HepG2 (cell line): ENCODE results near the gene PTPRN. TPM values are rescaled to one million over a fixed set of nuclear protein-coding genes. Genes with fewer than 3 reads are reported as not detected.

Source experiments
- ARID2 ChIP-seq: sonication (generic); formaldehyde crosslinking; IDR thresholded peaks from 2 replicates; pipeline ENCODE4 v1.8.1; 2022; ENCODE audit warnings: mild to moderate bottlenecking, missing genetic modification reagents, borderline replicate concordance
- CREB3 ChIP-seq: sonication (generic); formaldehyde crosslinking; IDR thresholded peaks from 2 replicates; pipeline ENCODE4 v1.5.0; 2020; ENCODE audit warnings: missing genetic modification reagents
- ISX ChIP-seq: sonication (generic); formaldehyde crosslinking; conservative IDR thresholded peaks from 2 replicates; pipeline ENCODE4 v1.5.0; 2020; ENCODE audit warnings: missing genetic modification reagents
- MZF1 ChIP-seq: sonication (generic); formaldehyde crosslinking; IDR thresholded peaks from 2 replicates; pipeline ENCODE4 v1.8.1; 2023; ENCODE audit warnings: mild to moderate bottlenecking, missing genetic modification reagents, borderline replicate concordance
- PTBP1 ChIP-seq: fragments of 200-400 bp; formaldehyde crosslinking; IDR thresholded peaks from 2 replicates; pipeline ENCODE4 v1.6.1; 2018; ENCODE audit warnings: low read length, low read depth; ENCODE audit not compliant: poor library complexity, severe bottlenecking
- RELA ChIP-seq: sonication (generic); formaldehyde crosslinking; IDR thresholded peaks from 2 replicates; pipeline ENCODE4 v1.4.0; 2020; ENCODE audit warnings: missing genetic modification reagents
- TCF12 ChIP-seq, 2 experiments: fragments of 450-650 bp in 1 of 2; sonication (generic) in 1 of 2; formaldehyde crosslinking in 1 of 2; IDR thresholded peaks; 2 replicates each; pipeline versions ENCODE4 v1.6.1 to v1.8.0; 2017 to 2022; ENCODE audit warnings: antibody characterized with exemption in 1 of 2, mild to moderate bottlenecking in 1 of 2, missing genetic modification reagents in 1 of 2, moderate library complexity in 1 of 2
- ZBTB43 ChIP-seq: sonication (generic); formaldehyde crosslinking; conservative IDR thresholded peaks from 2 replicates; pipeline ENCODE4 v1.4.0; 2020; ENCODE audit warnings: missing genetic modification reagents
- ZNF737 ChIP-seq: sonication (generic); formaldehyde crosslinking; IDR thresholded peaks from 2 replicates; pipeline ENCODE4 v1.5.0; 2020; ENCODE audit warnings: missing genetic modification reagents, mild to moderate bottlenecking, borderline replicate concordance
- ZNF816 ChIP-seq: sonication (generic); formaldehyde crosslinking; IDR thresholded peaks from 2 replicates; pipeline ENCODE4 v1.8.0; 2022; ENCODE audit warnings: missing genetic modification reagents, mild to moderate bottlenecking, borderline replicate concordance
- polyA plus RNA-seq, 8 experiments: library from polyadenylated mRNA; depleted of rRNA in 3 of 8; stranded (reverse) in 7 of 8; unstranded in 1 of 8; fragments of >200 nt; fragmentation: Illumina TruSeq in 4 of 8; extraction: Trizol in 4 of 8; gene quantifications; 2 replicates each; pipeline versions ENCODE4 v1.2.1 to v1.2.3, GENCODE V29; 2011 to 2016; ENCODE audit warnings: low read depth in 4 of 8, missing spikeins in 1 of 8, mixed read lengths in 1 of 8; ENCODE audit not compliant: insufficient read depth in 1 of 8
- total RNA-seq, 5 experiments: library from RNA; depleted of rRNA; stranded (reverse); fragments of >200 nt; fragmentation: Illumina TruSeq; extraction: Trizol; gene quantifications; 2 replicates each; pipeline ENCODE4 v1.2.3, GENCODE V29; 2016; ENCODE audit warnings: low read depth in 1 of 5
- TF ChIP-seq, protein P1 (sequence below): sonication (generic); formaldehyde crosslinking; IDR thresholded peaks from 2 replicates; pipeline ENCODE4 v1.4.0; 2020; ENCODE audit warnings: mild to moderate bottlenecking, missing genetic modification reagents
- TF ChIP-seq, protein P2 (sequence below): sonication (generic); formaldehyde crosslinking; IDR thresholded peaks from 2 replicates; pipeline ENCODE4 v1.9.0; 2021; ENCODE audit warnings: missing genetic modification reagents, borderline replicate concordance

The PTPRN gene
- total and polyA plus RNA-seq, 2 of the 13 experiments (the other 11 are each of a cell fraction or from before 2014, with no cell fraction given), result 0.26 TPM; not detected in 1

DNA sequence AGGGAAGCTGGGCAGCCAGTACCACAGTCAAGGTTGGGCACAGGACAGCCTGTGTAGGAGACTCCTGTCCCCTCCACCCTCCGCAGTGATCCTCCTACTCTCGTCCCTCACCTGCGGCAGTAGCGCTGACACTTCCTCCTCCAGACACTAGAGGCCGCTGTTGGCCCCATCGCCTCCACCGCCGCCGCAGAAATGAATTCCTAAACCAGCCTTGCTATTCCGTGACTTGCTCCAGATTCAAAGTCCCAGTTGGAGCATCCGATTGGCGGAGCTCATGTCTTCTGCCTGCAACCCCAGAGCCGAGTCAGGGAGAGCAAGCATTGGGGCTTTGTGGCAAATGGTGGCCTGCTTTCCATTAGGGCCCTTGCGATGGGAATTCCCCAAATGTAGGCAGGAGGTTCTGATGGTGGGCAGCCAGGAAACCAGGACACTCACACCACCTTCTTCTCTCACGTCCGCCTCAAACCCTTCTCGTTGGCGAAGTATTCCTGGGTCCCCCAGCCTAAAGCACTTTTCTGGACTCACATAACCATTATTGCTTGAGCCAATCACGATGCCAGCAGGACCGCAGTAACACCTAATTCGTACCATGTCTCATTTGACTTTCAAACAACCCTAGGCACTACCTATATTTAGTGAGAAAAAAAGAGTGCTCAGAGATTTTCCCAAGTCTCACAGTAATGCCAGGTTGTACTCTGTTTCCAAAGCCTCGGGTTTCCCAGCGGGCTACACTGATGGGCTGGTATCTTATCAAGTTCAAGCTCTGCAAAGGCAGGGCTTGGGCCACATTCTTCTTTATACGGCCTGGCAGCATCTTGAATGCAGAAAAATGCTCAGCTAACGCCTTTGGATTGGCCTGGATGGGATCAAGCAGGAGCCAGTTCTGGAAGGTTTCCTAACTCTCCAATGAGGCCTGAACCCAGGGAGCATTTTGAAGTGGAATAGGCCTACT lies 31.2 kb downstream of the PTPRN start (continued):
- TF ChIP-seq, protein P1, sequence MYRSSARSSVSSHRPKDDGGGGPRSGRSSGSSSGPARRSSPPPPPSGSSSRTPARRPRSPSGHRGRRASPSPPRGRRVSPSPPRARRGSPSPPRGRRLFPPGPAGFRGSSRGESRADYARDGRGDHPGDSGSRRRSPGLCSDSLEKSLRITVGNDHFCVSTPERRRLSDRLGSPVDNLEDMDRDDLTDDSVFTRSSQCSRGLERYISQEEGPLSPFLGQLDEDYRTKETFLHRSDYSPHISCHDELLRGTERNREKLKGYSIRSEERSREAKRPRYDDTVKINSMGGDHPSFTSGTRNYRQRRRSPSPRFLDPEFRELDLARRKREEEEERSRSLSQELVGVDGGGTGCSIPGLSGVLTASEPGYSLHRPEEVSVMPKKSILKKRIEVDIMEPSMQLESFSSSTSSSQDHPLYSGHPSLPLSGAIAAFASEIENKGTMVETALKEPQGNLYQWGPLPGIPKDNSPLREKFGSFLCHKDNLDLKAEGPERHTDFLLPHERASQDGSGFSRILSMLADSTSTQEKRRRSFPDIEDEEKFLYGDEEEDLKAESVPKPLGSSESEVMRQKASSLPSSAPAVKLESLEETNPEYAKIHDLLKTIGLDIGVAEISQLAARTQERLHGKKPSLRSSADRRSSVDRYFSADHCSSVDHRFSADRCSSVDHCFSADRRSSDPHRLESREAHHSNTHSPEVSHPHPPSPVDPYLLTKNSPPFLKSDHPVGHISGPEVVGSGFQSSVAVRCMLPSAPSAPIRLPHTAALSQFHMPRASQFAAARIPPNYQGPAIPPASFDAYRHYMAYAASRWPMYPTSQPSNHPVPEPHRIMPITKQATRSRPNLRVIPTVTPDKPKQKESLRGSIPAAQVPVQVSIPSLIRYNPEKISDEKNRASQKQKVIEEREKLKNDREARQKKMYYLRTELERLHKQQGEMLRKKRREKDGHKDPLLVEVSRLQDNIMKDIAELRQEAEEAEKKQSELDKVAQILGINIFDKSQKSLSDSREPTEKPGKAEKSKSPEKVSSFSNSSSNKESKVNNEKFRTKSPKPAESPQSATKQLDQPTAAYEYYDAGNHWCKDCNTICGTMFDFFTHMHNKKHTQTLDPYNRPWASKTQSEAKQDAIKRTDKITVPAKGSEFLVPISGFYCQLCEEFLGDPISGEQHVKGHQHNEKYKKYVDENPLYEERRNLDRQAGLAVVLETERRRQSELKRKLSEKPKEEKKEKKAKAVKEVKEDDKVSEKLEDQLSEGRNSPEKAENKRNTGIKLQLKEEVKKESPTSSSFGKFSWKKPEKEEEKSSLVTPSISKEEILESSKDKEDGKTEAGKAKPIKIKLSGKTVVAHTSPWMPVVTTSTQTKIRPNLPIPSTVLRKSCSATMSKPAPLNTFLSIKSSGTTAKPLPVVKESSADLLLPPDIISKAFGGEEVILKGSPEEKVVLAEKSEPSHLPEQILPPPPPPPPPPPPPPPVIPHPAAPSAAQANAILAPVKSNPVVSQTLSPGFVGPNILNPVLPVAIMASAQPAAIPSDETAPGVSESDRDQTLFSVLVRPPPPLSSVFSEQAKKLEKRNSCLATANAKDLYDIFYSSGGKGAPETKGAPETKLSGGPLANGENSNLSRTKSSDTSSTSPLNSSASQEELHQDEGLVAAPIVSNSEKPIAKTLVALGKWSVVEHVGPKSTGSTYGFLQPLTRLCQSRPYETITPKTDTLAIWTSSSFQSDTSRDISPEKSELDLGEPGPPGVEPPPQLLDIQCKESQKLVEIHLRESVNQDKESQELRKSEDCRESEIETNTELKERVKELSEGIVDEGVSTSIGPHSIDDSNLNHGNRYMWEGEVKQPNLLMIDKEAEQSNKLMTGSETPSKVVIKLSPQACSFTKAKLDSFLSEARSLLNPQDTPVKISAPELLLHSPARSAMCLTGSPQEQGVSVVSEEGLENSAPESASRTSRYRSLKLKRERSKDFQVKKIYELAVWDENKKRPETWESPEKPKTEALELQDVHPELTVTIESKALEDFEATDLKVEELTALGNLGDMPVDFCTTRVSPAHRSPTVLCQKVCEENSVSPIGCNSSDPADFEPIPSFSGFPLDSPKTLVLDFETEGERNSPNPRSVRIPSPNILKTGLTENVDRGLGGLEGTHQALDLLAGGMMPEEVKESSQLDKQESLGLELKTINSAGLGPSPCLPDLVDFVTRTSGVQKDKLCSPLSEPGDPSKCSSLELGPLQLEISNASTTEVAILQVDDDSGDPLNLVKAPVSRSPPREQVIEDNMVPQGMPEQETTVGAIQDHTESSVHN (CRISPR knock-in tag), result 0 out of 2 replicates have a peak, but pooled peaks have one; percentile 46
- no peak for TF ChIP-seq ISX (CRISPR knock-in tag)
- no peak for TF ChIP-seq PTBP1
- TF ChIP-seq ARID2, result no peak
- no peak for TF ChIP-seq ZBTB43 (CRISPR knock-in tag)
- TF ChIP-seq, protein P2, sequence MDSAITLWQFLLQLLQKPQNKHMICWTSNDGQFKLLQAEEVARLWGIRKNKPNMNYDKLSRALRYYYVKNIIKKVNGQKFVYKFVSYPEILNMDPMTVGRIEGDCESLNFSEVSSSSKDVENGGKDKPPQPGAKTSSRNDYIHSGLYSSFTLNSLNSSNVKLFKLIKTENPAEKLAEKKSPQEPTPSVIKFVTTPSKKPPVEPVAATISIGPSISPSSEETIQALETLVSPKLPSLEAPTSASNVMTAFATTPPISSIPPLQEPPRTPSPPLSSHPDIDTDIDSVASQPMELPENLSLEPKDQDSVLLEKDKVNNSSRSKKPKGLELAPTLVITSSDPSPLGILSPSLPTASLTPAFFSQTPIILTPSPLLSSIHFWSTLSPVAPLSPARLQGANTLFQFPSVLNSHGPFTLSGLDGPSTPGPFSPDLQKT (CRISPR knock-in tag), result no peak
- TF ChIP-seq ZNF816, result no peak
- no peak for TF ChIP-seq CREB3 (CRISPR knock-in tag)
- TF ChIP-seq RELA (CRISPR knock-in tag), result 0 out of 2 replicates have a peak, but pooled peaks have one; percentile 43
- no peak for TF ChIP-seq MZF1
- TF ChIP-seq ZNF737, result no peak
- TF ChIP-seq TCF12 (IDR thresholded peaks at IDR 0.05), result no peak
- TF ChIP-seq TCF12 (CRISPR knock-in tag; IDR thresholded peaks at IDR 0.05), result no peak
